NCI-H2029 treated with DMSO at 0.1 percent for 48 hours (cell line): ENCODE data around the gene PSMB3.

Experiments
- DNase-seq: peaks from one replicate; lab custom pipeline; 2025; lab: John Stamatoyannopoulos, UW

The PSMB3 gene

GRCh38 chr17:38797158-38797490 lies 44.6 kb downstream of the PSMB3 start:
- no peak for DNase-seq

- DNase-seq: no peak
These were observed 45.3 kb downstream of the PSMB3 start for GRCh38 chr17:38797828-38798227.

GRCh38 chr17:38798614-38799500 lies 46.3 kb downstream of the PSMB3 start:
- no peak for DNase-seq

GRCh38 chr17:38799501-38800236 lies 47.1 kb downstream of the PSMB3 start, which contains the start of gene PIP4K2B:
Gene PIP4K2B, minus strand, starts transcription at chr17:38799556. Its CDS starts 132 bp downstream, at chr17:38799424.
- DNase-seq: peak; percentile 87

- DNase-seq: no peak
These were observed 47.8 kb downstream of the PSMB3 start for GRCh38 chr17:38800237-38800760.

- DNase-seq: no peak
These were observed 57.3 kb downstream of the PSMB3 start for GRCh38 chr17:38809828-38810227.
